Osteocyte (in vitro differentiated cells): ENCODE data around the gene ALPL. TPM values are rescaled to one million over a fixed set of nuclear protein-coding genes. Genes with fewer than 3 reads are reported as not detected.
A peak's percentile ranks its signal among the peaks of the same experiment; 100 is the strongest.

Source experiments
- DNase-seq: peaks from one replicate; pipeline ENCODE4 v3.0.0; 2021; ENCODE audit warnings: mixed read lengths; ENCODE audit not compliant: unreplicated experiment; ENCODE audit errors: extremely low spot score
- H3K27ac Mint-ChIP-seq: one replicate; pipeline ENCODE4 v1.8.0; 2021; ENCODE audit warnings: mild to moderate bottlenecking, mixed read lengths; ENCODE audit not compliant: unreplicated experiment
- H3K27me3 Mint-ChIP-seq: one replicate; pipeline ENCODE4 v1.8.0; 2021; ENCODE audit warnings: mixed read lengths; ENCODE audit not compliant: unreplicated experiment
- H3K36me3 Mint-ChIP-seq: one replicate; pipeline ENCODE4 v1.8.0; 2021; ENCODE audit warnings: mixed read lengths; ENCODE audit not compliant: unreplicated experiment
- H3K4me1 Mint-ChIP-seq: one replicate; pipeline ENCODE4 v1.8.0; 2021; ENCODE audit warnings: mixed read lengths; ENCODE audit not compliant: unreplicated experiment
- H3K4me3 Mint-ChIP-seq: one replicate; pipeline ENCODE4 v1.8.0; 2021; ENCODE audit warnings: mild to moderate bottlenecking, moderate library complexity, mixed read lengths; ENCODE audit not compliant: unreplicated experiment
- H3K9me3 Mint-ChIP-seq: one replicate; pipeline ENCODE4 v1.8.0; 2021; ENCODE audit warnings: mixed read lengths; ENCODE audit not compliant: unreplicated experiment
- total RNA-seq: library from RNA; stranded (reverse); gene quantifications from 2 replicates; pipeline ENCODE4 v1.2.1, GENCODE V29; 2021
- TF ChIP-seq, protein P1 (sequence below): fragments of 200-600 bp; sonication (generic); IDR thresholded peaks from 2 replicates; pipeline ENCODE4 v1.5.0; 2021; ENCODE audit warnings: antibody characterized with exemption, mild to moderate bottlenecking, moderate library complexity

ALPL gene
- total RNA-seq, 1 donor from 2014 or later, result 41.6 TPM

DNA sequence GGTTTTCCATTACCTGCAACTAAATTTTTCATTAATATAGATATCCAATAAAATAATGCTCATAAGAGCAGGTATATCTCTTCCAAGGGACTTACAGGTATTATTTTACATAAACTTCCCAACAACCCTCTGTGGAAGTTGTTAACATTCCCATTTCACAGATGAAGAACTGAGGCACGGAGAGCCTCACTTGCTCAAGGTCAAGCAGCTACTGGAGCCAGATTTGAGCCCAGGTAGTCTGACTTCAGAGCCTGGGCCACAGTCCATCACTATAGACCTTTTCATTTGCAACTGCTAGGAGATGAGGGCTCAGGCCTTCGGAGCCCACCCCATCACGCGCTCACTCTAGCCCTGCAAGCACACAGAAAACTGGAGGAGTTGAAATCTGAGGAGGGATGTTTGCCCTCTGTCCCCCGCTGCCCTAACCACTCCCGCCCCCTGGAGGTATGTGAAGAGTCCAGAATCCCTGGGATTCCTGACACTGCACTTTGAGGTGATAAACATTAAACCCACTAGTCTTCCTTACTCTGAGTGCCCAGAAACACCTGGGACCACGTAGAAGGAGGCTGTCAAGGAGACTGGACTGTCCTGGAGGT is 11.7 kb upstream of the ALPL start:
- Mint-ChIP-seq H3K27ac (no peak overlapping the region), H3K36me3 (no peaks in the 10 kb centered on the region), H3K4me1 (peaks cover 13% of the 10 kb centered on the region), H3K9me3 (no peaks in the 10 kb centered on the region), H3K4me3 (no peak overlapping the region), H3K27me3 (no peaks in the 10 kb centered on the region)
- TF ChIP-seq, protein P1, sequence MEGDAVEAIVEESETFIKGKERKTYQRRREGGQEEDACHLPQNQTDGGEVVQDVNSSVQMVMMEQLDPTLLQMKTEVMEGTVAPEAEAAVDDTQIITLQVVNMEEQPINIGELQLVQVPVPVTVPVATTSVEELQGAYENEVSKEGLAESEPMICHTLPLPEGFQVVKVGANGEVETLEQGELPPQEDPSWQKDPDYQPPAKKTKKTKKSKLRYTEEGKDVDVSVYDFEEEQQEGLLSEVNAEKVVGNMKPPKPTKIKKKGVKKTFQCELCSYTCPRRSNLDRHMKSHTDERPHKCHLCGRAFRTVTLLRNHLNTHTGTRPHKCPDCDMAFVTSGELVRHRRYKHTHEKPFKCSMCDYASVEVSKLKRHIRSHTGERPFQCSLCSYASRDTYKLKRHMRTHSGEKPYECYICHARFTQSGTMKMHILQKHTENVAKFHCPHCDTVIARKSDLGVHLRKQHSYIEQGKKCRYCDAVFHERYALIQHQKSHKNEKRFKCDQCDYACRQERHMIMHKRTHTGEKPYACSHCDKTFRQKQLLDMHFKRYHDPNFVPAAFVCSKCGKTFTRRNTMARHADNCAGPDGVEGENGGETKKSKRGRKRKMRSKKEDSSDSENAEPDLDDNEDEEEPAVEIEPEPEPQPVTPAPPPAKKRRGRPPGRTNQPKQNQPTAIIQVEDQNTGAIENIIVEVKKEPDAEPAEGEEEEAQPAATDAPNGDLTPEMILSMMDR, result no peak
- DNase-seq, result no peak

DNA sequence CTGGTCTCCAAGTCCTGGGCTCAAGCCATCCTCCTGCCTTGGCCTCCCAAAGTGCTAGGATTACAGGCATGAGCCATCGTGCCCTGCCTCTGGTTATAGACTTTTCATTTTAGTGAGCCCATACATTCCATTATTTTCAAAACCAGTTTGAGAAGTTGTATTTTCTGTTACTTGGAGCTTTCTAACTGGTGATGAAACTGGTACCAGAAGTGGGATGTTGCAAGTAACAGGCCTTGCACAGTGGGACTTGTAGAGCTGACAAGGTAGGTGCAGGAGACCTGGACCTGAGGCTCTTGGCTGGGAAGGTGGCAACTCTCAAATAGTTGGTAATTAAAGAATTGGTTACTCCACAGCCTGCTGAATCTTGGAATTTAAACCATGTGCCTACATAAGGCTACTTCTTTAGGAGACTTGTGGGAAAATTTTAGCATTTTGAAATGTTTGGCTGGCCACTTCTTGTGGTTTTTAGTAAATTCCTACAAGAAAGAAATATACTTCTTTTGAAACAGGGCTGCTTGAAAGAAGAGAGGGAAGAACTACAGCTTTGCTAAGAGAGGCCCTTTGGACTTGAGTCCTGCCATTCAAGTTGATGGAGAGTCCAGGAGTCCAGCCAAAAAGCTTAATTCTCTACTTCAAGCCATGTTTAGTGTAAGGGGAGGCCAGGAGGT is 9.8 kb upstream of the ALPL start:
- TF ChIP-seq, protein P1, result no peak
- H3K4me3 Mint-ChIP-seq, result no peak overlapping the region
- H3K9me3 Mint-ChIP-seq, result no peaks in the 10 kb centered on the region
- H3K27me3 Mint-ChIP-seq, result no peaks in the 10 kb centered on the region
- peaks cover 8% of the 10 kb centered on the region for H3K4me1 Mint-ChIP-seq
- DNase-seq, result no peak
- no peaks in the 10 kb centered on the region for H3K36me3 Mint-ChIP-seq
- no peak overlapping the region for H3K27ac Mint-ChIP-seq

DNA sequence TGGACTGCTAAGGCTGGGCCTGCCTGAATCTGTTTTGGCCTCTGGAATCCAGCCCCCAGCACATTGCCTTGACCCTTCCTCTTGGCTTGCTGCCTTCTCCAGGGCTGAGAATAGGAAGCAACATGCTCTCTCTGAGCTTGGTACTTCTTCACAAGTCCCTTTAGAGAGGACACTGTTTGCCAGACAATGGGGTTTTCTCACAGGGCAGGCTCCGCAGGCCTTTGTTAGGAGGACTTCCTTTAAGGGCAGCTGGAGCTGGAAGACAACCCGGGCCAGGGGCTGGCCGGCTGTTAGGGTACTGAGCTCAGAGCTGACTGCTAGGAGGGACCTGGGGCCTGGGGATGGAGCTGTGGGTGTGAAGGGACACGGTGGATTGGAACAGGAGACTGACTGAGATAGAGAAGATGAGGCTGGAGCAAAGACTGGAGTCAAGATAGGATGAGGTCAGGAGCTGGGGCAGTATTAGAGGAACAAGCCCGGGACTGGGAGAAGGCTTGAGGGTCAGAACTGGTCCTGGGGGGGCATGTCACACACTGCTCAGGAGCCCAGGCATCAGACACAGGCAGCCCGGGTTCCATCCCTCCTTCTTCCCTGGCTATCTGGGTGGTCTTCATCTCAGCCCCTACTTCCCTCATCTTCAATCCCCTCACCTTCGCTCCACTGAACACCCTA is 5.4 kb upstream of the ALPL start:
- Mint-ChIP-seq H3K36me3 (no peaks in the 10 kb centered on the region), H3K27ac (no peak overlapping the region), H3K9me3 (no peaks in the 10 kb centered on the region), H3K27me3 (no peaks in the 10 kb centered on the region), H3K4me3 (no peak overlapping the region), H3K4me1 (peaks cover 9% of the 10 kb centered on the region)
- DNase-seq, result no peak
- TF ChIP-seq, protein P1, result no peak

DNA sequence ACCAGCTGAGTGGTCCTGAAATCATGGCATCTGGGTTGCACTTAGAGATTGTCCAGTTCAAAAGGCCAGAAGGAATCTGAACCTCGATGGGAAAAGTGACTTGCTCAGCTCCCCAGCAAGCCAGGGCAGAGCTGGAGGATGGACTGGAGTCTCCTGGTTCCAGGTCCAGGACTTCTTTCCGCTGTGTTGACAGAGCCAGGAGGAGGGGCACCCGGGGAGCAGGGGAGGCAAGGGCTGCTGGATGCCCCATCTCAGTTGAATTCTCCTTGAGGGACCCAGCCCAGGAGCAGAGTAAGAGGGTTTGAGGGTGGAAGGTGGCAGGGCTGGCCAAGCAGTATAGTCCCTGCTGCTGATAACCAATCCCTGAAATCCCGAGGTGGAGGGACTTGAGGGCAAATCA is 2.4 kb upstream of the ALPL start:
- H3K27ac Mint-ChIP-seq, result no peak overlapping the region
- H3K27me3 Mint-ChIP-seq, result no peaks in the 10 kb centered on the region
- TF ChIP-seq, protein P1, result no peak
- DNase-seq, result no peak
- no peak overlapping the region for H3K4me3 Mint-ChIP-seq
- H3K4me1 Mint-ChIP-seq, result peaks cover 26% of the 10 kb centered on the region
- no peaks in the 10 kb centered on the region for H3K9me3 Mint-ChIP-seq
- H3K36me3 Mint-ChIP-seq, result no peaks in the 10 kb centered on the region

DNA sequence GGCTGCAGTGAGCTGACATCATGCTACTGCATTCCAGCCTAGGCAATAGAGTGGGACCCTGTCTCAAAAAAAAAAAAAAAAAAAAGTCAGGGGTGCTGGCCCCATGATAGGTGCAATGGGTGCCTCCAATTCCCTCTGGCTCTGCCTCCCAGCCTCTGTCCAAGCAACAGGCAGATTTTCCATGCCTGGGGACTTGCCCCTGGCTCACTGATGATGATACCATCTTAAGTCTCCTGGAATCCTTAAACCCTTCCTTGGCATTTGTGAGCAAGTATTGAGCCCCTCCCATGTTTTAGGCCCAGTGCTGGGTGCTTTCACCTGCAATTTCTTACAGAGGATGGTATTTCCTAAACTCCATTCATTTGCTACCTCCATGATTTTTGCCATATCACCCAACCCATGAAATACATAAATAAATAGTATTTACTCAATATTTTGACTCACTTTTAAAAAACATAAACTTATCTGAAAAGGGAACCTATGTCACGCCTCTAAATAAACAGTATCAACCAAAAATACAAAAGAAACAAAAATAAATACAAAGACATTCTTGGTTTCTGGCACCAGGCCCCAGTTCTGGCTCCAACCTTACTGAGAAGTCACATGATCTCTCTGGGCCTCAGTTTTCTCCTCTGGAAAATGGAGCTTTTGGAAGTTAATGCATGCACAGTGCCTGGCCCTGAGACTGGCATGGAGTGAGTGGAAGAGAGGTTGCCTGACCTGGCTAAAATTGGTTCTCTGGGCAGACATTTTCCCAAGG is 1.5 kb upstream of the ALPL start:
- H3K27ac Mint-ChIP-seq, result no peak overlapping the region
- peaks cover 34% of the 10 kb centered on the region for H3K4me1 Mint-ChIP-seq
- DNase-seq, result no peak
- no peaks in the 10 kb centered on the region for H3K27me3 Mint-ChIP-seq
- peak overlapping the region; percentile 29 for H3K4me3 Mint-ChIP-seq
- H3K36me3 Mint-ChIP-seq, result no peaks in the 10 kb centered on the region
- no peaks in the 10 kb centered on the region for H3K9me3 Mint-ChIP-seq
- TF ChIP-seq, protein P1, result no peak
